ENCODE data around the gene POU4F1. TPM values are rescaled to one million over a fixed set of nuclear protein-coding genes. Genes with fewer than 3 reads are reported as not detected.
A peak's percentile ranks its signal among the peaks of the same experiment; 100 is the strongest.

POU4F1 gene
- total RNA-seq, 1 experiment from 2014 or later, result not detected

- H3K9me2 ChIP-seq (replicated peaks; ENCODE audit: insufficient read depth, low read length), result no peaks in the 10 kb centered on the region
- H3K4me2 ChIP-seq (ENCODE audit: low read depth, low read length, poor library complexity, severe bottlenecking), result no peak overlapping the region
- H3K9ac ChIP-seq (ENCODE audit: low read length), result no peak overlapping the region
- H3K9me3 ChIP-seq (ENCODE audit: low read length), result no peaks in the 10 kb centered on the region
- no peak overlapping the region for H2AFZ ChIP-seq (ENCODE audit: low read length)
- H3K4me1 ChIP-seq (ENCODE audit: low read length), result no peaks in the 10 kb centered on the region
- H3K27me3 ChIP-seq (ENCODE audit: low read length), result no peaks in the 10 kb centered on the region
- H3K36me3 ChIP-seq (ENCODE audit: insufficient read depth, low read length), result no peaks in the 10 kb centered on the region
- no peaks in the 10 kb centered on the region for H3K79me2 ChIP-seq (ENCODE audit: low read length)
- no peak overlapping the region for H3K4me3 ChIP-seq (ENCODE audit: low read length)
- no peaks in the 10 kb centered on the region for H4K20me1 ChIP-seq (ENCODE audit: insufficient read depth, low read depth, low read length)
- H3K27ac ChIP-seq (ENCODE audit: low read length), result no peak overlapping the region
- no peak for DNase-seq
Observed at GRCh38 chr13:78596736-78597601, 6.4 kb downstream of the POU4F1 start.

GRCh38 chr13:78596399-78596735 is 7.0 kb downstream of the POU4F1 start:
- H4K20me1 ChIP-seq (ENCODE audit: insufficient read depth, low read depth, low read length), result no peaks in the 10 kb centered on the region
- H3K9me2 ChIP-seq (replicated peaks; ENCODE audit: insufficient read depth, low read length), result no peaks in the 10 kb centered on the region
- no peaks in the 10 kb centered on the region for H3K4me1 ChIP-seq (ENCODE audit: low read length)
- no peak overlapping the region for H3K27ac ChIP-seq (ENCODE audit: low read length)
- H3K36me3 ChIP-seq (ENCODE audit: insufficient read depth, low read length), result no peaks in the 10 kb centered on the region
- H3K79me2 ChIP-seq (ENCODE audit: low read length), result no peaks in the 10 kb centered on the region
- no peak for DNase-seq
- no peak overlapping the region for H3K9ac ChIP-seq (ENCODE audit: low read length)
- H3K9me3 ChIP-seq (ENCODE audit: low read length), result no peaks in the 10 kb centered on the region
- no peak overlapping the region for H2AFZ ChIP-seq (ENCODE audit: low read length)
- no peak overlapping the region for H3K4me2 ChIP-seq (ENCODE audit: low read depth, low read length, poor library complexity, severe bottlenecking)
- H3K27me3 ChIP-seq (ENCODE audit: low read length), result no peaks in the 10 kb centered on the region
- H3K4me3 ChIP-seq (ENCODE audit: low read length), result no peak overlapping the region

GRCh38 chr13:78595495-78596398 is 7.6 kb downstream of the POU4F1 start:
- Histone ChIP-seq H3K9ac (ENCODE audit: low read length) (no peak overlapping the region), H2AFZ (ENCODE audit: low read length) (no peak overlapping the region), H3K4me2 (ENCODE audit: low read depth, low read length, poor library complexity, severe bottlenecking) (no peak overlapping the region), H3K4me3 (ENCODE audit: low read length) (no peak overlapping the region), H3K27ac (ENCODE audit: low read length) (no peak overlapping the region), H4K20me1 (ENCODE audit: insufficient read depth, low read depth, low read length) (no peaks in the 10 kb centered on the region), H3K79me2 (ENCODE audit: low read length) (no peaks in the 10 kb centered on the region), H3K4me1 (ENCODE audit: low read length) (no peaks in the 10 kb centered on the region), H3K9me3 (ENCODE audit: low read length) (no peaks in the 10 kb centered on the region), H3K9me2 (replicated peaks; ENCODE audit: insufficient read depth, low read length) (no peaks in the 10 kb centered on the region), H3K27me3 (ENCODE audit: low read length) (no peaks in the 10 kb centered on the region), H3K36me3 (ENCODE audit: insufficient read depth, low read length) (no peaks in the 10 kb centered on the region)
- peak; percentile 21 for DNase-seq

GRCh38 chr13:78594456-78594975 is 8.8 kb downstream of the POU4F1 start:
- no peaks in the 10 kb centered on the region for H3K79me2 ChIP-seq (ENCODE audit: low read length)
- H3K27me3 ChIP-seq (ENCODE audit: low read length), result no peaks in the 10 kb centered on the region
- no peaks in the 10 kb centered on the region for H3K4me1 ChIP-seq (ENCODE audit: low read length)
- no peak overlapping the region for H3K4me2 ChIP-seq (ENCODE audit: low read depth, low read length, poor library complexity, severe bottlenecking)
- no peaks in the 10 kb centered on the region for H4K20me1 ChIP-seq (ENCODE audit: insufficient read depth, low read depth, low read length)
- no peak overlapping the region for H3K4me3 ChIP-seq (ENCODE audit: low read length)
- H3K9me2 ChIP-seq (replicated peaks; ENCODE audit: insufficient read depth, low read length), result no peaks in the 10 kb centered on the region
- H3K36me3 ChIP-seq (ENCODE audit: insufficient read depth, low read length), result no peaks in the 10 kb centered on the region
- no peak overlapping the region for H2AFZ ChIP-seq (ENCODE audit: low read length)
- H3K9me3 ChIP-seq (ENCODE audit: low read length), result no peaks in the 10 kb centered on the region
- H3K9ac ChIP-seq (ENCODE audit: low read length), result no peak overlapping the region
- peak; percentile 29 for DNase-seq
- H3K27ac ChIP-seq (ENCODE audit: low read length), result no peak overlapping the region

GRCh38 chr13:78593652-78594455 is 9.5 kb downstream of the POU4F1 start:
- no peaks in the 10 kb centered on the region for H3K27me3 ChIP-seq (ENCODE audit: low read length)

GRCh38 chr13:78593129-78593528 is 10.2 kb downstream of the POU4F1 start:
- no peaks in the 10 kb centered on the region for H3K4me1 ChIP-seq (ENCODE audit: low read length)
- DNase-seq, result no peak
- no peaks in the 10 kb centered on the region for H4K20me1 ChIP-seq (ENCODE audit: insufficient read depth, low read depth, low read length)
- no peak overlapping the region for H3K27ac ChIP-seq (ENCODE audit: low read length)
- no peak overlapping the region for H3K4me3 ChIP-seq (ENCODE audit: low read length)
- H3K9me2 ChIP-seq (replicated peaks; ENCODE audit: insufficient read depth, low read length), result no peaks in the 10 kb centered on the region
- no peak overlapping the region for H2AFZ ChIP-seq (ENCODE audit: low read length)
- no peaks in the 10 kb centered on the region for H3K36me3 ChIP-seq (ENCODE audit: insufficient read depth, low read length)
- H3K27me3 ChIP-seq (ENCODE audit: low read length), result no peaks in the 10 kb centered on the region
- no peaks in the 10 kb centered on the region for H3K9me3 ChIP-seq (ENCODE audit: low read length)
- H3K79me2 ChIP-seq (ENCODE audit: low read length), result no peaks in the 10 kb centered on the region
- no peak overlapping the region for H3K4me2 ChIP-seq (ENCODE audit: low read depth, low read length, poor library complexity, severe bottlenecking)
- H3K9ac ChIP-seq (ENCODE audit: low read length), result no peak overlapping the region

More at GRCh38 chr13:78593652-78594455, 9.5 kb downstream of the POU4F1 start:
- no peak overlapping the region for H2AFZ ChIP-seq (ENCODE audit: low read length)
- H3K27ac ChIP-seq (ENCODE audit: low read length), result no peak overlapping the region
- no peaks in the 10 kb centered on the region for H3K4me1 ChIP-seq (ENCODE audit: low read length)
- no peak for DNase-seq
- H3K79me2 ChIP-seq (ENCODE audit: low read length), result no peaks in the 10 kb centered on the region
- H3K9ac ChIP-seq (ENCODE audit: low read length), result no peak overlapping the region
- no peak overlapping the region for H3K4me3 ChIP-seq (ENCODE audit: low read length)
- no peaks in the 10 kb centered on the region for H3K9me2 ChIP-seq (replicated peaks; ENCODE audit: insufficient read depth, low read length)
- H4K20me1 ChIP-seq (ENCODE audit: insufficient read depth, low read depth, low read length), result no peaks in the 10 kb centered on the region
- no peaks in the 10 kb centered on the region for H3K9me3 ChIP-seq (ENCODE audit: low read length)
- no peak overlapping the region for H3K4me2 ChIP-seq (ENCODE audit: low read depth, low read length, poor library complexity, severe bottlenecking)
- H3K36me3 ChIP-seq (ENCODE audit: insufficient read depth, low read length), result no peaks in the 10 kb centered on the region

- Histone ChIP-seq H3K27me3 (ENCODE audit: low read length) (no peaks in the 10 kb centered on the region), H3K36me3 (ENCODE audit: insufficient read depth, low read length) (no peaks in the 10 kb centered on the region), H3K9me2 (replicated peaks; ENCODE audit: insufficient read depth, low read length) (no peaks in the 10 kb centered on the region), H3K9me3 (ENCODE audit: low read length) (no peaks in the 10 kb centered on the region), H3K79me2 (ENCODE audit: low read length) (no peaks in the 10 kb centered on the region), H2AFZ (ENCODE audit: low read length) (no peak overlapping the region), H3K4me1 (ENCODE audit: low read length) (no peaks in the 10 kb centered on the region), H3K9ac (ENCODE audit: low read length) (no peak overlapping the region), H4K20me1 (ENCODE audit: insufficient read depth, low read depth, low read length) (no peaks in the 10 kb centered on the region), H3K4me2 (ENCODE audit: low read depth, low read length, poor library complexity, severe bottlenecking) (no peak overlapping the region), H3K4me3 (ENCODE audit: low read length) (no peak overlapping the region), H3K27ac (ENCODE audit: low read length) (no peak overlapping the region)
- no peak for DNase-seq
Observed at GRCh38 chr13:78592584-78592983, 10.8 kb downstream of the POU4F1 start.
